GM18508 (cell line): ENCODE measurements around the gene ARID1B.
"Not testable (repeated sequence)": the region's sequence is repeated elsewhere in the genome, so short reads cannot be mapped to it uniquely, and the experiment has no call there.

Experiments
- ATAC-seq: cut with Tn5 transposase; IDR thresholded peaks from one replicate; pipeline ENCODE4 v1.9.1; 2021; ENCODE audit warnings: moderate number of reproducible peaks; ENCODE audit not compliant: insufficient read depth, unreplicated experiment

The ARID1B gene

DNA sequence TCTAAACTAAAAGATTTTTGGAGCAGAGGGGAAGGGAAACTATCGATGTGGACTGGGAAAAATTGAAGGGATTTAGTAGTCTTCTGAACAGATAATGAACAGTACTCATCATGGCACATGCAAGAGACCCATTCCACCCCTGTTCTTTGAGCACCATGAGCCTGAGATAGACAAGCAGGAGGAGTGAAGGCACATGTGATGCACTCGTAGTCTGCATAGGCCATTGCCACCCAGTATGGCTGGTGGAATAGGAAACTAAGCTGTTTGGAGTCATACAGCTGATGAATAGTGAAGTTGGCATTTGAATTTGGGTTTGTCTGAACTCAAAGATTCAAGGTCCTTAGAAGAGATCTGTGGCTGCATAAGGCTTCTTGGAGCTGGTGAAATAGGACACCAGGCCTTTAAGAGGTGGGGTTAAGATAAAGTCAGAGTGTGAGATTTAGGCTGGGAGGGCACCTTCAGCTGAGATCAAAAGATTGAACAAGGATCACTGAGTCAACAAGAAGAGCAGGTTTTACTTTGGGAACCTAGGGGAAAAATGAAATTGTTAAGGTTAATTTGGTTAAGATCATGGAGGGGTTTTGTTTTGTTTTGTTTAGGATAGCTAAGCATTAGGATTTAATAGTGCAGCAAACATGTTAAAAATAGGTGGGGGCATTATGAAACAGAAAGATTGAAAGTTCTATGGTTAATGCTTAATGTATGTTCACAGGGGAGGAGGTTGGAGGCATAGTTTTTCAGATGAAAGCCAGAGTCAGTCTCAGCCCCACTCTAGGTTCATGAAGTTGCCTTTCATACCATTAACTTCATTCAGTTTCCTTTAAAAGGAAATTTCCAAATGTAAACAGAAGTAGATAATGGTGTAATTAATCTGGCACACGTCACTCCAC is 148.8 kb downstream of the ARID1B start:
- ATAC-seq = peak; percentile 82

DNA sequence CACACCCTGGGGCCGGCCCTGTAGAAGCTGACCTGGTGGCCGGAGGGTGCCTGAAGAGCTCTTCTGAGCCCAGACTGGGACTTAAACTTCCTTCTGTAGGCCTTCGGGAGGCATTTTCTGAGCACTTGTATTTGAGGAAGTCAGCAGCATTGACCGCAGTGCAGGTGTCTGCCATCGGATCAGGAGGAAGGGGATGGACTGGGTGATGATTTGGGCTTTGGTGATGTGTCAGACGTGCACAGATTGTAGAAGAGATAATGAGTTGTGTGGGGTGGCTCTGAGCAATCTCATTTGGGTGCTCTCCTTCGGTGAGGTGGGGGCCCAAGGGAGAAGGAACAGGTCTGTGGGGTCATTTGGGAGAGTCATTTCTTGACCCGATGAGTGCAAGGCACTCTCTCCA is 150.9 kb downstream of the ARID1B start:
- ATAC-seq = no peak

DNA sequence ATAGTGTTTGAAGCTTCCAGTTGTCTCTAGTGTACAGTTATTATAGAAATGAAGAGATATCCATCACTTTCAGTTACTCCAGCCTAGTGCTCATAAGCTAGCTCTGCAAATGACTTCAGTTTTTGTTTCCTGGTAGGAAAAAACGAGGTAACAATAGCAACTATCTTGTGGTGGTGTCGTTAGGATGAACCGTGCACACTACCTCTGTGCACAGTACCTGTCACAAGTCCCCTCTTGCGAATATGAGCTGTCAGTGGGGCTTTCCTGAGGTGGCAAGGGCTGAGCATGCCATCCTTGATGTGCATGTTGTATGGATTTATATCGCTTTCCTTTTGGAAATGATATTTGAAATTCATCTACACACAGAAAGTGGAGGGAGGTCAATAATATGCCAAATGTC is 151.8 kb downstream of the ARID1B start:
- ATAC-seq = no peak

DNA sequence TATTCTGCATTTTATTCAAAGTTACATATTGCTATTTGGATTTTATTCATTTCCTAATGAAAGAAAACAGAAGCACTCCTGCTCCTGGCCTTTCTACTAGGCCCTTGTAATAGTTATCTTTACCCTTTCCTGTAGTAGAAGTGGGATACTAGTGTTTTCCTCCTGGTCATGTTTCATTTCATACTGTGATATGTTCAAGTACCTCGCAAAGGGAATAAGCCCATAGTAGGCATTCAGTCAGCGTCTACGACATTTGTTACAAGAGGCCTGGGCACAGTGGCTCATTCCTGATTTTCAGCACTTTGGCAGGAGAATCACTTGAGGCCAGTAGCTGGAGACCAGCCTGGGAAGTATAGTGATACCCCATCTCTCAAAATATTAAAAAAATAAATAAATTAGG is 154.1 kb downstream of the ARID1B start:
- no peak for ATAC-seq

DNA sequence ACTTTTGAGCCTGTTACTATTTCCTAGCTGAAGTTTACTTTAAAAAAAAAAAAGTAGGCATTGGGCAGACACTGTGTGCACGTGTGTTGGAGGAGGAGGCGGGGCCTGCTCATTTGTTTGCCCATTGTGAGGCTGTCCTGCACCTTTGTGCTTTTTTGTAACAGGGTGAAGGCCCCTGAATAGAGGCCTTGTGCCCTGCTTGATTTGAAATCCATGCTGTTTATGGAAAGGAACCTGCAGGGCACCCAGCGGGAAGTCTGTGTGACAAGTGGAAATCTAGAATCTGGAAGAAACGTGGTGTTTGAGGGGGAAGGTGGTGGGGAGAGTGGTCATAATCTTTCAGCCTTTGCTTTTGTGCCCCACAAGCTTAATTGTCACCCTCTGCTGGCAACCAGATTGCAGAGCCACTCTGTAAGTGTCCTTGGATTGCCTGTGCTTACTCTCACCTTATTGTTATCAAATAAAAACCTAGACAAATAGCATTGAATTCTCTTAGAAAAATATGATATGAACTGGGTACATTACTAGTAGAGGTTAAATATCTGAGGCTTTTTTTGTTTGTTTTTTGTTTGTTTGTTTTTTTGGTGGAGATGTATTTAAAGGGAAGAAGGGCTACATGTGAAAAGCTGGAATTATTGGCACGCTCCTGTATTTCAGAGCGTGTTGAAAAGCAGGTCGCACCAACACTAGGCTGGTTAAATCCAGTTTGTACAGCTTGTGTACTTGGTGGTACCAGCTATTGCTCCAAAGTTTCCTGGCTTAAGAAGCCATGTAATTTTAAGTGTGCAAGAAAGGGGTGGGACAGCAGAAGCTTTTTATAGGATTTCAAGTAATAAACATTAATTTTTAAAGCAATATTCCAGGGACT is 156.3 kb downstream of the ARID1B start:
- ATAC-seq = no peak

DNA sequence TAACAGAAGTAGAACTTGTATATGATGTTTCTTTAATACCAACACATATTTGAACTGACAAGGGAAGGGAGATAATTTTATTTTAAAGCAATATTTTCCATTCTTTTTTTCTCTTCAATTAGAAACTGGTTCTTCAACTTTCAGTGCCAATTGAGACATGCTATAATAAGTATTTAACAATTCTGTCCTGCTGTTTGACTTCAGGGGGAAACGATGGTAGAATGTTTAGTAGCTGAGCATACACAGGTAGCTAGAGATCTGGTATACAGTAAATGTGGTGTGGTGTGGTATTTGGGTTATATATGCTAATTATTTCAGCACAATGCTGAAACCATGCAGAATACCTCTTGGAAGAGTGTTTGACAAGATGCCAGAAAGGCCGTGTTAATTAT is 156.9 kb downstream of the ARID1B start:
- ATAC-seq = no peak

DNA sequence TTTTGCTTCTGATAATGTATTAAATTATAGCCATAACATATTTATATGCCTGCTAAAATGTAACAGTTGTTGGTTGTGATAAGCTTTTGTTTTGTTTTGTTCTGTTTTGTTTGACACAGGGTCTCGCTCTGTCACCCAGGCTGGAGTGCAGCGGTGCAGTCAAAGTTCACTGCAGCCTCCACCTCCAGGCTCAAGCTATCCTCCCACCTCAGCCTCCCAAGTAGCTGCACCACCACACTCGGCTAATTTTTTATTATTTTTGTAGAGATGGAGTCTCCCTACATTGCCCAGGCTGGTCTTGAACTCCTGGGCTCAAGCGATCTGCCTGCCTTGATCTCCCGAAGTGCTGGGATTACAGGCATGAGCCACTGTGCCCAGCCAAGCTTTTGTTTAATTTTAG is 157.8 kb downstream of the ARID1B start:
- no peak for ATAC-seq

DNA sequence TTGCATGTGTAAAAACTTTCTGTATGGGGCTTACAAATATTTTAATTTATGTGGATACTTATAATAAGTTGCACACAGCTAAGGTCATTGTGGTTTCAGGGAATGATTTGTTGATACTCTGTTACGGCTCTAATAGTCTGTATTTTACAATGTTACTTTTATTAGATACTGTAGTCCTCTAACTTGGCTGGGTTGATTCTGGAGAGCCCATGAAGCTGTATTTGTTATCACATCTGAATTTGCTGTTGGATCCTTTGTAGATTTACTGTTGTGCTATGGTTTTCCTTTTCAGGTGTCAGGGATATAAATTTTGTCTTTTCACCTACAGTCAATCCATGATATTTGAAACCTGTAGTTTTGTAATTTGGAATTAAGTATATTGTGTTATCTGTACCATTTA is 161.0 kb downstream of the ARID1B start:
- ATAC-seq = no peak

DNA sequence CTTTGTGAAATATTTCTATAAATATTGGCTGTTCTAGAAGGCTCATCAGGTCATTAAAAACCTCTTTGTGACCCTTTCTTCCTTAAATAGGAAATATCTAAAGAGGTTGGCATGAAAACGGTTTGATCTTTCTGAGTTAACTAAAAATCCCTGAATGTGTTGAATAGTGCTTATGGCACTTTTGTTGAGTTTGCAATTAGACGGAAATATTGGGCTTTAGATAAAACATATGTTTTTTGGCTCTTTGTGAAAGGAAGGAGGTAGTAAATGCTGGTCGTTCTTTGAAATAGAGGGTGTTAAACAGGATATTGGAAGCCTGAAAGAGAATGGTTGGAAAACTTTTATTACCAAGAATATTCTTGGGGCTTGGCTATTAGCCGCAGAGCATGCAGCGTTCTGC is 163.0 kb downstream of the ARID1B start:
- ATAC-seq = no peak

DNA sequence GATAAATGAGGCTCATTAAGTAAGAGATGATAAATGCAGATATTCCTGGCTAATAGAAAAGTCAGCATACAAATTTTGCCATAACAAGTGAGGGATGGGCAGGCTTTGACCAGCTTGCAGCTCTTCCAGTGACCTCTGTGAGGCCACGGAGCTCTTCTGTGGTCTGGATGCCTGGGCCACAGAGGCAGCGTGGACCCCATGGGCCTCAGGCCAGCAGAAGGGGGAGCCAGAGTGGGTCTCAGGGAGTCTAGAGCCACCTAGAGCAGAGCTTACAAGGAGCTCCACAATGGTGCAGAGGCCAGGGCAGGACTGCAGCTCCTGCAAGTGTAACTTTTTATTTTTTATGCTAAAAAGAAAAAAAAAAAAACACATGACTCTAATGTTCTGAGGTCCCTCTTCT is 165.1 kb downstream of the ARID1B start:
- no peak for ATAC-seq

DNA sequence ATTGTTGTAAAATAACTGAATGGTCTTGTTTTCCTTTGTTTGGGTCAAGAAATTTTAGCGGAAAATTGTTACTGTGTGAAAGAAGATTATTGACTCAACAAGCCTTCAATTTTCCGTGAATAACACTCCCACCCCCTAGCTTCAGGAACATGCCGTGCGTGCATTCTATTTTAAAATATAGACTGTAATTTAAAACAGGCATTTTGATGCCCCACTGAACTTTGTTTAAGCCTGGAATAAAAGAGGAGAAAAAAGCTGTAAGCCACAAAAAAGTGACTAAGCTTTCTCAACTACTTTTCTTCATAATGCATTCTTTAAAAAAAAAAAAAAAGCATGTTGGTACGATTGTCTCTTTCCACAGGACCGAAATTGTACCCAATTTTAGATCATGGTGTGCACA is 166.0 kb downstream of the ARID1B start:
- ATAC-seq = no peak

DNA sequence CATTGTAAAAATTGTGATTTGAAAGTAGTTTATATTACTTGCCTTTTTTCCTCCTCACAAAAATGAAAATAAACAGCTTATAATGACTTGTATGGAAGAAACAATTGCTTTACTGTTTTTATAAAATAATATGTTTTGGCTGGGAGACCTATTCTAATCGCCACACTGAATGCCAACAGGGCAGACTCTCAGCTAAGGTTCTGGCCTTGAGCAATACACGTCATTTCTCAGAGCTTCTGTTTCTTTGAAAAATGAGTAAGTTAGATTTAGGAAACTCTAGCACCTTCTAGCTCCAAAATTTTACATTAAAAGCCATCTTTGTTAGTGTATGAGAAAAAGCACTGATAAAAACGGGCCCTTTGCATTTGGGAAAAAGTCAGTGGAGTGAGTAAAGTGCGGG is 166.6 kb downstream of the ARID1B start:
- ATAC-seq = no peak

DNA sequence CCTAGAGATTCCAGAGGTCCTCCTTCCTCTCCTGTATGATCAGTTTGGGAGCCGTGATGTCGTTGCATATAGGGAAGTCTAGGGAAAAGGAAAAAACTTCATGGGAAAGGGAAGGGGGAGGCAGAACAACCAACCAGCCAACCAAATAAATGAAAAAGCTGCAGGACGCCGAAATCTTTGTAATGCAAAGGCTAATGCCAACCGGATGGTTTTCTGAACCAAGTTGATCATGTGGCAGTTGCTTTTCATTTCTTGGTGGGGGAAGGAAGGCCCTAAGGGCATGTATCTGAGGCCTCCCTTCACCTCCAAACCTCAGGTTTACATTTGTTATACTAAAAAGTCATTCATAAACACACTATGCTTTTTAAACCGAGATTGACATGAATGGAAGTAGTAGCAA is 167.2 kb downstream of the ARID1B start:
- ATAC-seq = no peak

DNA sequence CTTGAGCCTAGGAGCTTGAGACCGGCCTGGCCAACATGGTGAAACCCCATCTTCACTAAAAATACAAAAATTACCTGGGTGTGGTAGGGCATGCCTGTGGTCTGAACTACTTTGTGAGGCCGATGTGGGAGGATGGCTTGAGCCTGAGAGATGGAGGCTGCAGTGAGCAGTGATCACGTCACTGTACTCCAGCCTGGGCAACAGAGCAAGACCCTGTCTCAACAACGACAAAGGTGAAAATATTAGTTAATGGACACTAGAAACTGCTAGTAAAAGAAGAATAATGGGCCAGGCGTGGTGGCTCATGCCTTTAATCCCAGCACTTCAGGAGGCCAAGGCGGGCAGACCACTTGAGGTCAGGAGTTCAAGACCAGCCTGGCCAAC is 168.6 kb downstream of the ARID1B start:
- ATAC-seq = not testable (repeated sequence)

DNA sequence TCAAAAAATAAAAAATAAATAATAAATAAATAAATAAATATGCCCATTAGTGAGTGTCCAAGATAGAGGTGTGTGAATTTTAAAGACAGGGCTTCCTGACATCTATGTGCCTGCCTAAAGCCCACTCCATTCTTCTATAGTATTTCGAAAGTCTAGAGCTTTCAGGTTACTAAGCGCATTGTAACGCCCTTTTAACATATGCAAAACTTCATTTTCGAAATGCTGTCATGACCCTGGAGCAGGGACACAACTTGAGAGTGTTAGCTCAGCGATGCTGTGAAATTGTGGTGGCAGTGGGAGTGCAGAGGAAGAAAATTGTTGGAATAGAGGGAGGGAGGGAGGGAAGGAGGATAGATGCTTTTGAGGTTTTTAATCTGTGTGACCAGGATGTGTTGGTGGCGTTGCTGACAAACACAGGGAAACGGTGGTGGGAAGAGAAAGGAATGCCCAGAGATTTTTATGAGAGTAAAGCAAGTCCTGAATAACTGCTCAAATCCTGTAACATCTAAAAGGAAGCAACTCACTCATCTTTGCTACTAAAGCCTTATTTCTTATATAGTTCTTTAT is 169.3 kb downstream of the ARID1B start:
- no peak for ATAC-seq

DNA sequence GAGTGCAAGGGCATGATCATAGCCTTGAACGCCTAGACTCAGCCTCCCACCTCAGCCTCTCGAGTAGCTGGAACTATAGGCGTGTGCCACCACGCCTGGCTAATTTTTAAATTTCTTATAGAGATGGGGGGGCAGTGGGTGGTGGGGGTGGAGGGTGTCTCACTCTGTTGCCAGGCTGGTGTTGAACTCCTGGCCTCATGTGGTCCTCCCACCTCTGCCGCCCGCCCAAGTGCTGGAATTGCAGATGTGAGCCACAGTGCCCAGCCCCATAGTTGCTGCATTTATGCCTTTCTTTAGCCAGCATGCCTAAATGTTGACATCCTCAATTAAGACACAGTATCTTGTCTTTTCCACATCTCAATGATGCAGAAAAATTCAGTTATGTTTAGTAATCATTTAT is 171.1 kb downstream of the ARID1B start:
- no peak for ATAC-seq

DNA sequence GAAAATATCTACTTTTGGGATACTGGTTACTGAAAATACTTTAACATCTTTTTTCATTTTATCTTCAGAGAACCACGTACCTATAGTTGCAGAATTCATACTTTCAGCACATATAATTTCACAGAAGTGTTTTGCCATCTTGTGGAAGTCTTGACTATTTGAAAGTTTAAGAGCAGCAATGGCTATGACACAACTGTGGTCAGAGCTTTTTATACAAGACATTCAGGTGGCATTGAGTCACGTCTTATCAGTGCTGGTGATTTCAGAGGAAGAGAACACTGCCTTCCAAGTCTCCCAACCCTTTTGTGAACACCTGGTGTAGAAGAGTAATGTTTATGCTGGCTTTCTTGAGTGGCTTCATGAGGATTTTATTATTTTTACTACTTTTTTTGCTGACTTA is 171.6 kb downstream of the ARID1B start:
- no peak for ATAC-seq

DNA sequence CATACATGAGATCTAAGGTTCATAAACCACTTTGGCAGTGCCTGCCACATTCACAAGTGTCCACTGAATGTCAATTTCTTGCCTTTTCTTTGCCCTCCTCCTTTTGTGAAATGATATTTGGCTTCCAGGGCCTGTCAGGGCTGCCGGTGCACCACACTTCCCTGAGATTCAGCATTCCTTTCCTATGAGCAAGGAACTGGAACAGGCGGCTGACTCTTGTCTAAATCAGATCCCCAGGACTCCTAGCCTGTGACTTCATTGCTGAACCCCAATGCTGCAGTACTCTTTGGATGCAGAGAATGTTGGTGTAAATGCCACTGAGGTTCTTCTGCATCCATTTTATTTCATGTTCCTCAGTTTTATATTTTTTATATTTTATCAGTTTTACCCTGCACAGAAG is 172.2 kb downstream of the ARID1B start:
- ATAC-seq = no peak

DNA sequence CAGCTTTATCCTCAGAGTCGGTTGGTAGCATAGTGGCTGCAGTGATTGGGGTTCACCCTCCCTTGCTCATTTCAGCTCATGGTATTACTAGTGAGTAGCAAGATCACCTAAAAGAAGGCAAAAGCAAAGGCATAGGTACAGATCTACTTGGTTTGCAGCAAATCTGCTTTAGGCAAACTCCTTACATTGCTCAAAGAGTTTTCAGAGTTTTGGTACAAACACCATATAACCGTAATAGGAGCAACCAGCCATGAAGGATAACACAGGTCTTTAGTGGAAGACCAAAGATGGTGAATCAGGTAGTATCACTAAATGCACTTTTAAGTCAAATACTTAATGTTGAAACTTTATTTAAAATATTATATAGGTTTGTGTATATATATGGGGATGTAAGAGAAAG is 172.9 kb downstream of the ARID1B start:
- ATAC-seq = no peak

DNA sequence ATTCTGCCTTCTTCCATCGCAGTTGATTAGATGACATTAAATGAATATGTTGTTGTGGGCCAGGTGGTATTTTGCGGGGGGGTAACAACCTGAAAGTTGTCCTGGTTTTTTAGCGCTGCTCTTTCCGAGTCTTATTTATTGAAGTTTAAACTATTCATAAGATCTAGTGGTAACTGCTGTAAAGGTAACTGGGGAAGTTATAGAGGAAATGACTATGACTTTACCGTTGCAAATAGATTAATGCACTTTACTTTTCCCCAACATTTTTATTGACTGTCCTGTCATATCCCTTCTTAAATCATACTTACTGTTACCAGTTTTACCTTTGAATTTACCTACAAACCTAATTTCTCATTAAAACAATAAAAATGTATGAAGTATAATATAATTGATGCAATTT is 173.4 kb downstream of the ARID1B start:
- no peak for ATAC-seq

DNA sequence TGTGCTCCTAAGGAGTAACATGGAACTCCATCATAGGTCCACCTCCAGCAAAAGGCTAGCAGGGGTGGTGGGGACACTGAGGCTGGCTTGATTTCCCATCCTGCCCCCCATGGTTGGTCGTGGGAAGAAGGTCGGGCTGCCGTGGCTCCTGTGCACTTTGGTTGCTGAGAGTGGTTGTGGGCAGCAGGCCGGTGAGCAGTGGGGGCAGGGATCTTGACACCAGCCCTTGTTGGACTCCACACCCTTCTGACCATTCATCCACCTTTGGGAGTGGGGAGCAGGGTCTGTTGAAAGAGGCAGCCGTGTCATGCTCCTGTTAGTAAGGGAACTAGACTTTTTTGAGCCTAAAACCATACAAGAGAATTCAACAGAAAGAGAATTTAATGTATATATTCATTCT is 175.2 kb downstream of the ARID1B start:
- no peak for ATAC-seq
